Ectodermal cell (in vitro differentiated cells): ENCODE results near the gene SLC29A4. TPM values are rescaled to one million over a fixed set of nuclear protein-coding genes. Genes with fewer than 3 reads are reported as not detected.
"Not testable (repeated sequence)": the region's sequence is repeated elsewhere in the genome, so short reads cannot be mapped to it uniquely, and the experiment has no call there.

Source experiments
- H3K27ac ChIP-seq: 2 replicates; pipeline ENCODE4 v1.7.0; 2013; ENCODE audit warnings: mild to moderate bottlenecking, low read depth, low read length; ENCODE audit not compliant: insufficient read depth, poor library complexity, severe bottlenecking
- H3K27me3 ChIP-seq: 2 replicates; pipeline ENCODE4 v1.7.0; 2013; ENCODE audit warnings: mild to moderate bottlenecking, low read length; ENCODE audit not compliant: insufficient read depth, control insufficient read depth, poor library complexity, severe bottlenecking
- H3K36me3 ChIP-seq: one replicate; pipeline ENCODE4 v1.7.0; 2013; ENCODE audit warnings: low read length; ENCODE audit not compliant: control insufficient read depth, insufficient read depth
- H3K4me1 ChIP-seq: one replicate; pipeline ENCODE4 v1.7.0; 2013; ENCODE audit warnings: low read length; ENCODE audit not compliant: control insufficient read depth, insufficient read depth
- H3K4me3 ChIP-seq: 2 replicates; pipeline ENCODE4 v1.7.0; 2013; ENCODE audit warnings: low read depth, low read length, control low read depth; ENCODE audit not compliant: insufficient read depth
- H3K9me3 ChIP-seq: 2 replicates; pipeline ENCODE4 v1.7.0; 2013; ENCODE audit warnings: mild to moderate bottlenecking, low read length, moderate library complexity; ENCODE audit not compliant: control insufficient read depth
- WGBS, 2 experiments: methylation state at CpG; one replicate each; pipeline ENCODE4 v1.1.7; 2013; ENCODE audit warnings: missing lambda C conversion rate in 2 of 2; 5-methylcytosine and 5-hydroxymethylcytosine counted together
- polyA plus RNA-seq, 4 experiments: library from polyadenylated mRNA; stranded (reverse); fragments of 50-300 nt; gene quantifications; one replicate each; pipeline ENCODE4 v1.2.3, GENCODE V29; 2013

SLC29A4 gene, protein sequence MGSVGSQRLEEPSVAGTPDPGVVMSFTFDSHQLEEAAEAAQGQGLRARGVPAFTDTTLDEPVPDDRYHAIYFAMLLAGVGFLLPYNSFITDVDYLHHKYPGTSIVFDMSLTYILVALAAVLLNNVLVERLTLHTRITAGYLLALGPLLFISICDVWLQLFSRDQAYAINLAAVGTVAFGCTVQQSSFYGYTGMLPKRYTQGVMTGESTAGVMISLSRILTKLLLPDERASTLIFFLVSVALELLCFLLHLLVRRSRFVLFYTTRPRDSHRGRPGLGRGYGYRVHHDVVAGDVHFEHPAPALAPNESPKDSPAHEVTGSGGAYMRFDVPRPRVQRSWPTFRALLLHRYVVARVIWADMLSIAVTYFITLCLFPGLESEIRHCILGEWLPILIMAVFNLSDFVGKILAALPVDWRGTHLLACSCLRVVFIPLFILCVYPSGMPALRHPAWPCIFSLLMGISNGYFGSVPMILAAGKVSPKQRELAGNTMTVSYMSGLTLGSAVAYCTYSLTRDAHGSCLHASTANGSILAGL
- polyA plus RNA-seq (2013, experiment 1 of 4): 29.9 TPM
- polyA plus RNA-seq (2013, experiment 2 of 4): 27.3 TPM
- 26.1 TPM for polyA plus RNA-seq (2013, experiment 3 of 4)
- polyA plus RNA-seq (2013, experiment 4 of 4): 29.1 TPM

DNA sequence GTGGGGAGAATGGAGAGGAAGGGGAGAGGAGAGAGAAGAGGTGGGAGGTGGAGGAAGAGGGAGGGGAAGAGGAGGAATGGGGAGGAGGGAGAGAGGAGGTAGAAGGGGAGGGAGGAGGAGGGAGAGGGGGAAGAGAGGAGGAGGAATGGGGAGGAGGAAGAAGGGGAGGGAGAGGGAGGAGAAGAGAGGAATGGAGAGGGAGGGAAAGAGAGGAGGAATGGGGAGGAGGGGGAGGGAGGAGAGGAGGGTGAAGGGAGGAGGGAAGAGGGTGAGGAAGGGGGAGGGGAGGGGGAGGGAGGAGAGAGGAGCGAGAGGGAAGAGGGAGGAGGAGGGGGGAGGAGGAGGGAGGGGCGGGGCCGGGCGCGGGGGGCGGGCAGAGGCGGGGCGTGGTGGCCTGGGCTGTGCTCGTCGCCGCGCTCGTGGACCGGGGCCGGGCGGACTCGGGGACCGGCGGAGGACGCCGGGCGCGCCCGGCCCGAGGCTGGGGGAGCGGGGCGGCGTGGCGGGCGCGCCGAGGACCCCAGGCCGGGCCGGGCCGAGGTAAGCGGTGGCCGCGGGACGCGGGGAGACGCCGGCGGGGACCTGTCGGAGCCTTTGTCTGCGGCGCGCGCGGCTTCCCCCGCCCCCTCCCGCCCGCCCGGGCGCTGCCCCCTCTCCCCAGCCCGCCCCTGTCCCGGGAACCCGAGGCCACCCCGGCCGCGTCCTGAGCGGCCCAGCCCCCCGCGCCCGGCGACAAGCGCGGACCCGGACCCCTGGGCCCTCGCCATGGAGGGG is at the start of gene SLC29A4:
SLC29A4 (plus strand) TSS at position 401 of the 774 bp plus-strand sequence. CDS start 4,874 bp downstream, outside the sequence.
- peak within 1 kb of the TSS; percentile 61 for H3K4me3 ChIP-seq
- no peaks in the 10 kb centered on the region for H3K36me3 ChIP-seq
- no peak within 1 kb of the TSS for H3K27ac ChIP-seq
- no peaks in the 10 kb centered on the region for H3K9me3 ChIP-seq
- peaks cover 4% of the 10 kb centered on the region for H3K27me3 ChIP-seq
- no peaks in the 10 kb centered on the region for H3K4me1 ChIP-seq
- 0% methylated on average over 66 to 68 of the region's 69 CpGs for WGBS, 2 experiments

- Histone ChIP-seq H3K27ac (no peak overlapping the region), H3K27me3 (no peaks in the 10 kb centered on the region), H3K36me3 (peaks cover 13% of the 10 kb centered on the region), H3K9me3 (no peaks in the 10 kb centered on the region), H3K4me1 (peaks cover 4% of the 10 kb centered on the region), H3K4me3 (no peak overlapping the region)
- WGBS, 2 experiments: 90 to 93% methylated on average over 25 to 26 of the region's 26 CpGs
Measured at GRCh38 chr7:5234852-5235831, 47.6 kb upstream of the SLC29A4 start.

GRCh38 chr7:5237286-5237685 is 45.5 kb upstream of the SLC29A4 start:
- 92 to 94% methylated on average over 21 of the region's 21 CpGs for WGBS, 2 experiments
- no peaks in the 10 kb centered on the region for H3K9me3 ChIP-seq
- H3K4me1 ChIP-seq: peaks cover 4% of the 10 kb centered on the region
- H3K27me3 ChIP-seq: peaks cover 20% of the 10 kb centered on the region
- H3K4me3 ChIP-seq: no peak overlapping the region
- H3K36me3 ChIP-seq: no peaks in the 10 kb centered on the region
- H3K27ac ChIP-seq: no peak overlapping the region

- no peaks in the 10 kb centered on the region for H3K9me3 ChIP-seq
- no peaks in the 10 kb centered on the region for H3K36me3 ChIP-seq
- H3K4me1 ChIP-seq: peaks cover 4% of the 10 kb centered on the region
- 90 to 92% methylated on average over 19 of the region's 19 CpGs for WGBS, 2 experiments
- no peak overlapping the region for H3K4me3 ChIP-seq
- H3K27ac ChIP-seq: no peak overlapping the region
- H3K27me3 ChIP-seq: peaks cover 25% of the 10 kb centered on the region
Measured at GRCh38 chr7:5238500-5238899, 44.2 kb upstream of the SLC29A4 start.

GRCh38 chr7:5243261-5243660 is 39.5 kb upstream of the SLC29A4 start:
- peaks cover 25% of the 10 kb centered on the region for H3K27me3 ChIP-seq
- peaks cover 4% of the 10 kb centered on the region for H3K4me1 ChIP-seq
- no peaks in the 10 kb centered on the region for H3K36me3 ChIP-seq
- 88 to 89% methylated on average over 12 of the region's 12 CpGs for WGBS, 2 experiments
- no peak overlapping the region for H3K27ac ChIP-seq
- no peak overlapping the region for H3K4me3 ChIP-seq
- H3K9me3 ChIP-seq: no peaks in the 10 kb centered on the region

DNA sequence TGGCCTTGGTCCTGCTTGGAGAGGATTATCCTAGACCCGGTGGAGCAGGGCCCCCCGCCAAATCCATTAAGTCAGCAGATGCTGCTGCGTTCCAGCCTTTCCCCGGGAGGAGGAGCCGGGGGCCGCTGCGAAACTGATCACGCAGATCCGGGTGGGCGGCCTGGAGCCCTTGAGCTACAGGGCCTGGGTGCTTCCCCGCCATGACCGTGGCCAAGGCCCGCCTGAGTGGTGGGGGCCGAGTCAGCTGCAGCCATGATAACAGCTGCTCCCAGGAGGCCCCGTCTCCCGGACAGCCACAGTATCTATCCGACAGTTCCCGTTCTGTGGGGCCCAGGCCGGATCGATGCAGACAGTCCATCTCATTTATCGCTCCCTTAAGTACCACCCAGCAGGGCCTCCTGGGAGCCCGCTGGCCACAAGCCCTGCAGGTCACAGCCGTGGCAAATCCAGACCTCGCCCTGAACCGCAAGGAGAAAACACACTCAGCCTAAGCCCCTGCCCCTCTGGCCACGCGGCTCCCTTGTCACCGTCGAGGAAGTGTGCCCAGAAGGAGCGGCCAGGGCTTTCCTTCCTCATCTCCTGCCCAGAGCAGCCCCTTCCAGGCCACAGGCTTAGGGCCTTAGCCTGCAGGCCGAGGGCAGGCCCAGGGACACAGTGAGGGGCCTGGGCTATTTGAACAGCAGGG is 34.4 kb upstream of the SLC29A4 start:
- no peak overlapping the region for H3K4me3 ChIP-seq
- H3K27me3 ChIP-seq: no peaks in the 10 kb centered on the region
- WGBS, 2 experiments: 84 to 88% methylated on average over 31 of the region's 31 CpGs
- no peaks in the 10 kb centered on the region for H3K9me3 ChIP-seq
- H3K4me1 ChIP-seq: no peaks in the 10 kb centered on the region
- H3K36me3 ChIP-seq: no peaks in the 10 kb centered on the region
- H3K27ac ChIP-seq: no peak overlapping the region

DNA sequence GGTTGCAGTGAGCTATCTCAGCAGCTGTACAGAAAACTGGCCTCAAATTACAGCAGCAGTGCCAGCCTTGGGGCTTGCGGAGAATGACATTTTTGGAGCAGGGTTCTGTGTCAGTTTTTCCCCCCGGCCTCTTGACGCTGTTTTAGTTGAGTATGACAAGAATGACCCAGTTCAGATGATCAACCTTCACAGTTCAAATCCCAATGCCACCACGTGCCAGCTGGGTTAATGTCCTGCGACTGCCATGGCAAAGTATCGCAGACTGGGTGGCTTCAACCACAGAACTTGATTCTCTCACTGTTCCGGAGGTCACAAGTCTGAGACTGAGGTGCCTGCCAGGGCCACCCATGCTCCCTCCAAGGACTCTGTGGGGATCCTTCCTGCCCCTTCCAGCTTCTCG is 32.0 kb upstream of the SLC29A4 start:
- not testable (repeated sequence) for H3K4me3 ChIP-seq, H3K27ac ChIP-seq, H3K9me3 ChIP-seq, H3K27me3 ChIP-seq, H3K36me3 ChIP-seq, H3K4me1 ChIP-seq
- 90 to 91% methylated on average over 8 of the region's 8 CpGs for WGBS, 2 experiments

- H3K4me1 ChIP-seq, H3K36me3 ChIP-seq, H3K9me3 ChIP-seq, H3K27me3 ChIP-seq, H3K4me3 ChIP-seq, H3K27ac ChIP-seq: not testable (repeated sequence)
- WGBS, 2 experiments: 71 to 73% methylated on average over 14 of the region's 14 CpGs
Measured at GRCh38 chr7:5253529-5253928, 29.2 kb upstream of the SLC29A4 start.

DNA sequence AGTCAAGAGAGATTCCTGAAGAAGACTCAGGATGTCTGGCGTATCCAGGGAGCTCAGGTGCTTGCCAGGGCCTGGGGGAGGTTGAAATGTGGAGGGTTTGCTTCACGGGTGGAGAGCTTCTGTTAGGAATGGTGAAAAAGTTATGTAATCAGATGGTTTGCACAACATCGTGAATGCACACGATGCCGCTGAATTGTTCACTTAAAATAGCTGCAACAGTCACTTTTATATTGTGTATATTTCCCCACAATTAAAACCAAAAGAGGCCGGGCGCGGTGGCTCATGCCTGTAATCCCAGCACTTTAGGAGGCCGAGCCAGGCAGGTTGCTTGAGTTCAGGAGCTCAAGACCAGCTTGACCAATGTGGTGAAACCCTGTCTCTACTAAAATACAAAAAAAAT is 28.4 kb upstream of the SLC29A4 start:
- H3K4me3 ChIP-seq, H3K36me3 ChIP-seq, H3K27ac ChIP-seq, H3K4me1 ChIP-seq, H3K9me3 ChIP-seq, H3K27me3 ChIP-seq: not testable (repeated sequence)
- WGBS, 2 experiments: 92 to 94% methylated on average over 7 to 8 of the region's 9 CpGs
